Endothelial cell of umbilical vein (primary cell): ENCODE data around the gene ZNF544. TPM values are rescaled to one million over a fixed set of nuclear protein-coding genes. Genes with fewer than 3 reads are reported as not detected.

ENCODE experiments used
- BruUV-seq: library from RNA; stranded (reverse); fragments of 400-500 nt; replicated peaks from 2 replicates; lab custom pipeline; 2021; lab: Mats Ljungman, UMichigan
- CTCF ChIA-PET: fragments of 300-600, 350-600 bp; sonication (Branson Sonifier 250); formaldehyde crosslinking; loops from one replicate; lab custom pipeline; 2021; ENCODE audit warnings: antibody characterized with exemption, inconsistent platforms; lab: Charles Lee
- POLR2A ChIA-PET: fragments of 300-600, 350-600 bp; sonication (Branson Sonifier 250); formaldehyde crosslinking; loops from one replicate; lab custom pipeline; 2021; ENCODE audit warnings: antibody characterized with exemption, inconsistent platforms; lab: Charles Lee
- DNase-seq: peaks from one replicate; pipeline ENCODE4 v3.0.0-alpha.2; 2011; ENCODE audit warnings: low read depth, low spot score
- FAIRE-seq: peaks from 2 replicates; lab custom pipeline; 2011; peaks lifted over from hg19 to GRCh38; lab: Jason Lieb, UNC
- H2AFZ ChIP-seq: 2 replicates; pipeline ENCODE4 v1.6.0; 2012; ENCODE audit warnings: low read depth, low read length, control low read depth, inconsistent platforms
- H3K27ac ChIP-seq: 2 replicates; pipeline ENCODE4 v1.5.1; 2011; ENCODE audit warnings: low read depth, mild to moderate bottlenecking, control low read depth, low read length, moderate library complexity; ENCODE audit not compliant: insufficient read depth
- H3K27me3 ChIP-seq, 2 experiments: 2 replicates each; pipeline versions ENCODE4 v1.6.0 to v1.6.1; 2011; ENCODE audit warnings: low read length in 2 of 2, mixed read lengths in 1 of 2; ENCODE audit not compliant: control insufficient read depth in 2 of 2, insufficient read depth in 2 of 2
- H3K36me3 ChIP-seq, 2 experiments: 2 replicates in 1 of 2; 3 replicates in 1 of 2; pipeline ENCODE4 v1.5.1; 2011; ENCODE audit warnings: low read length in 2 of 2, mild to moderate bottlenecking in 1 of 2, moderate library complexity in 1 of 2; ENCODE audit not compliant: control insufficient read depth in 2 of 2, insufficient read depth in 2 of 2; ENCODE audit errors: extremely low read depth in 1 of 2
- H3K4me1 ChIP-seq: 3 replicates; pipeline ENCODE4 v1.5.1; 2011; ENCODE audit warnings: mild to moderate bottlenecking, low read length; ENCODE audit not compliant: control insufficient read depth, insufficient read depth; ENCODE audit errors: extremely low read depth
- H3K4me2 ChIP-seq: 2 replicates; pipeline ENCODE4 v1.6.1; 2011; ENCODE audit warnings: low read length, control low read depth, mixed read lengths; ENCODE audit not compliant: insufficient read depth
- H3K4me3 ChIP-seq, 3 experiments: fragments of 200-600 bp in 1 of 3; sonication (generic), shearing (Covaris generic) in 1 of 3; replicated peaks in 1 of 3; 2 replicates each; pipeline ENCODE4 v1.5.1; 2011 to 2016; ENCODE audit warnings: control low read depth in 3 of 3, low read length in 3 of 3, mild to moderate bottlenecking in 2 of 3, inconsistent platforms in 1 of 3, low read depth in 1 of 3, moderate library complexity in 1 of 3; ENCODE audit not compliant: insufficient read depth in 1 of 3
- H3K79me2 ChIP-seq: 2 replicates; pipeline ENCODE4 v1.6.0; 2012; ENCODE audit warnings: low read length, inconsistent platforms; ENCODE audit not compliant: control insufficient read depth, insufficient read depth
- H3K9ac ChIP-seq: replicated peaks from 2 replicates; pipeline ENCODE3; 2011; ENCODE audit warnings: low read length, control low read depth; ENCODE audit not compliant: insufficient read depth; ENCODE audit errors: extremely low read depth
- H3K9me1 ChIP-seq: replicated peaks from 3 replicates; pipeline ENCODE4 v1.6.0; 2011; ENCODE audit warnings: mild to moderate bottlenecking, low read length; ENCODE audit not compliant: control insufficient read depth, insufficient read depth; ENCODE audit errors: extremely low read depth
- H3K9me3 ChIP-seq: replicated peaks from 2 replicates; pipeline ENCODE4 v1.5.1; 2012; ENCODE audit warnings: low read length, inconsistent platforms; ENCODE audit not compliant: control insufficient read depth, insufficient read depth
- H4K20me1 ChIP-seq: replicated peaks from 2 replicates; pipeline ENCODE3; 2011; ENCODE audit warnings: mild to moderate bottlenecking, low read length; ENCODE audit not compliant: control insufficient read depth, insufficient read depth; ENCODE audit errors: extremely low read depth
- EZH2 ChIP-seq: IDR thresholded peaks from 2 replicates; pipeline ENCODE4 v1.6.1; 2012; ENCODE audit warnings: borderline replicate concordance, low read depth, mild to moderate bottlenecking, moderate library complexity, low read length, inconsistent platforms; ENCODE audit not compliant: severe bottlenecking
- FOS ChIP-seq: IDR thresholded peaks from 2 replicates; pipeline ENCODE4 v1.6.1; 2011; ENCODE audit warnings: mild to moderate bottlenecking, low read length, moderate library complexity, borderline replicate concordance; ENCODE audit not compliant: insufficient read depth
- GATA2 ChIP-seq: IDR thresholded peaks from 2 replicates; pipeline ENCODE4 v1.7.0; 2011; ENCODE audit warnings: low read depth, mild to moderate bottlenecking, moderate library complexity, mixed read lengths, low read length; ENCODE audit not compliant: insufficient read length, insufficient read depth
- MAX ChIP-seq: IDR thresholded peaks from 2 replicates; pipeline ENCODE4 v1.6.1; 2011; ENCODE audit not compliant: insufficient read depth, insufficient read length
- MYC ChIP-seq: IDR thresholded peaks from one replicate; pipeline ENCODE4 v1.6.1; 2011; ENCODE audit warnings: mild to moderate bottlenecking, low read depth, low read length
- POLR2A ChIP-seq: IDR thresholded peaks from 2 replicates; pipeline ENCODE4 v1.6.1; 2012; ENCODE audit warnings: low read depth, mild to moderate bottlenecking, control low read depth, low read length
- POLR2AphosphoS5 ChIP-seq: IDR thresholded peaks from 2 replicates; pipeline ENCODE4 v1.6.1; 2012; ENCODE audit warnings: low read depth, mild to moderate bottlenecking, control low read depth, low read length, moderate library complexity; ENCODE audit not compliant: insufficient read depth
- dilution Hi-C: fragments of 300-500 bp; cut with MboI; formaldehyde crosslinking; loops from one replicate; pipeline ENCODE4 v1.15.0; 2019; ENCODE audit warnings: low sequenced_read_pairs; ENCODE audit not compliant: extremely low pct_ligation_motif_present
- intact Hi-C: fragments of 100-400 bp; cut with micrococcal nuclease; formaldehyde crosslinking; loops from one replicate; pipeline ENCODE4 v1.10.0; 2022
- polyA plus RNA-seq, 4 experiments: library from polyadenylated mRNA; depleted of rRNA in 3 of 4; stranded (reverse) in 3 of 4; unstranded in 1 of 4; fragments of >200 nt; gene quantifications; 2 replicates each; pipeline versions ENCODE4 v1.2.1 to v1.2.3, GENCODE V29; 2011 to 2012; ENCODE audit warnings: missing spikeins in 1 of 4
- total RNA-seq: library from RNA; stranded (reverse); gene quantifications from 2 replicates; pipeline ENCODE4 v1.2.3, GENCODE V29; 2021
- TF ChIP-seq, protein P1 (sequence below), 2 donors: IDR thresholded peaks; 1 replicate in 1 of 2; 2 replicates in 1 of 2; pipeline ENCODE4 v1.5.1; 2011; ENCODE audit warnings: low read length in 2 of 2, mild to moderate bottlenecking in 2 of 2, moderate library complexity in 2 of 2, control low read depth in 1 of 2, inconsistent platforms in 1 of 2, low read depth in 1 of 2; ENCODE audit not compliant: insufficient read depth in 1 of 2; ENCODE audit errors: extremely low read depth in 1 of 2

ZNF544 gene
- total and polyA plus RNA-seq, 2 donors (not counting 3 experiments of a cell fraction or from before 2014, with no cell fraction given), result 33.4 to 45.4 TPM

DNA sequence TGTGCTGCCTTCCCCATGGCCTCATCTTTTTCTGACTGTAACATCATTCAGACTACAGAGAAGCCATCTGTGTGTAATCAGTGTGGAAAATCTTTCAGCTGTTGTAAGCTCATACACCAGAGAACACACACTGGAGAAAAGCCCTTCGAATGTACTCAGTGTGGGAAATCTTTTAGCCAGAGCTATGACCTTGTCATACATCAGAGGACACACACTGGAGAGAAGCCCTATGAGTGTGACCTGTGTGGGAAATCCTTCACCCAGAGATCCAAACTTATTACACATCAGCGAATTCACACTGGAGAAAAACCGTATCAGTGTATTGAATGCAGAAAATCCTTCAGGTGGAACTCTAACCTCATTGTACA, 32.9 kb downstream of the ZNF544 start:
- Histone ChIP-seq H3K27ac (no peak overlapping the region), H2AFZ (no peak overlapping the region), H3K9me1 (no peaks in the 10 kb centered on the region), H3K4me2 (no peak overlapping the region), H3K27me3 (no peaks in the 10 kb centered on the region), H3K9me3 (peaks cover 47% of the 10 kb centered on the region), H3K4me3 (no peak overlapping the region), H4K20me1 (no peaks in the 10 kb centered on the region), H3K4me1 (no peaks in the 10 kb centered on the region), H3K79me2 (no peaks in the 10 kb centered on the region), H3K36me3 (peaks cover 13 to 20% of the 10 kb centered on the region in 2 experiments), H3K9ac (no peak overlapping the region)
- ChIA-PET POLR2A (no interaction called here), CTCF (no interaction called here)
- no TSS peak for BruUV-seq
- no peak for DNase-seq
- intact Hi-C loops, result no loop called here
- dilution Hi-C loops, result no loop called here
- no peak for FAIRE-seq
- TF ChIP-seq POLR2AphosphoS5 (peak; percentile 26), MAX (no peak)

- no peak overlapping the region for H3K4me2 ChIP-seq
- H3K27me3 ChIP-seq, result no peaks in the 10 kb centered on the region
- dilution Hi-C loops, result no loop called here
- POLR2A ChIA-PET, result no interaction called here
- no peaks in the 10 kb centered on the region for H3K79me2 ChIP-seq
- H3K4me3 ChIP-seq, result no peak overlapping the region
- H3K9ac ChIP-seq, result no peak overlapping the region
- CTCF ChIA-PET, result no interaction called here
- intact Hi-C loops, result no loop called here
- H3K9me3 ChIP-seq, result peaks cover 47% of the 10 kb centered on the region
- no peak for DNase-seq
- FAIRE-seq, result peak; percentile 33
- TF ChIP-seq GATA2 (no peak), MAX (no peak), EZH2 (no peak), POLR2A (no peak), FOS (no peak), MYC (no peak), POLR2AphosphoS5 (no peak)
- TF ChIP-seq, protein P1, sequence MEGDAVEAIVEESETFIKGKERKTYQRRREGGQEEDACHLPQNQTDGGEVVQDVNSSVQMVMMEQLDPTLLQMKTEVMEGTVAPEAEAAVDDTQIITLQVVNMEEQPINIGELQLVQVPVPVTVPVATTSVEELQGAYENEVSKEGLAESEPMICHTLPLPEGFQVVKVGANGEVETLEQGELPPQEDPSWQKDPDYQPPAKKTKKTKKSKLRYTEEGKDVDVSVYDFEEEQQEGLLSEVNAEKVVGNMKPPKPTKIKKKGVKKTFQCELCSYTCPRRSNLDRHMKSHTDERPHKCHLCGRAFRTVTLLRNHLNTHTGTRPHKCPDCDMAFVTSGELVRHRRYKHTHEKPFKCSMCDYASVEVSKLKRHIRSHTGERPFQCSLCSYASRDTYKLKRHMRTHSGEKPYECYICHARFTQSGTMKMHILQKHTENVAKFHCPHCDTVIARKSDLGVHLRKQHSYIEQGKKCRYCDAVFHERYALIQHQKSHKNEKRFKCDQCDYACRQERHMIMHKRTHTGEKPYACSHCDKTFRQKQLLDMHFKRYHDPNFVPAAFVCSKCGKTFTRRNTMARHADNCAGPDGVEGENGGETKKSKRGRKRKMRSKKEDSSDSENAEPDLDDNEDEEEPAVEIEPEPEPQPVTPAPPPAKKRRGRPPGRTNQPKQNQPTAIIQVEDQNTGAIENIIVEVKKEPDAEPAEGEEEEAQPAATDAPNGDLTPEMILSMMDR (IDR thresholded peaks at IDR 0.05; ENCODE audit: extremely low read depth in 1 of 2, insufficient read depth in 1 of 2, low read depth in 1 of 2, low read length in 2 of 2), result no peak
- H4K20me1 ChIP-seq, result no peaks in the 10 kb centered on the region
- H2AFZ ChIP-seq, result no peak overlapping the region
- no peaks in the 10 kb centered on the region for H3K9me1 ChIP-seq
- peaks cover 11 to 18% of the 10 kb centered on the region in 2 experiments for H3K36me3 ChIP-seq
- H3K4me1 ChIP-seq, result no peaks in the 10 kb centered on the region
- H3K27ac ChIP-seq, result no peak overlapping the region
- no TSS peak for BruUV-seq
These were observed 33.5 kb downstream of the ZNF544 start for GRCh38 chr19:58261968-58262921.
